Lung (tissue), 12 donors: Measurements from ENCODE around the gene PVALEF. TPM values are rescaled to one million over a fixed set of nuclear protein-coding genes. Genes with fewer than 3 reads are reported as not detected.
A peak's percentile ranks its signal among the peaks of the same experiment; 100 is the strongest.

ENCODE experiments used
- ATAC-seq: fragments of 200-7000 bp; cut with Tn5 transposase; one replicate; pipeline ENCODE4 v1.9.1; 2020; ENCODE audit warnings: moderate number of reproducible peaks; ENCODE audit not compliant: insufficient read depth, low FRiP score
- DNase-seq, 3 donors: peaks; one replicate each; pipeline ENCODE4 v3.0.0-alpha.2; 2013 to 2017
- H3K27ac ChIP-seq, 2 donors: one replicate each; pipeline ENCODE4 v1.5.1; 2013; ENCODE audit warnings: mild to moderate bottlenecking in 2 of 2, moderate library complexity in 2 of 2, control low read depth in 1 of 2, inconsistent platforms in 1 of 2, low read depth in 1 of 2, low read length in 1 of 2
- H3K27me3 ChIP-seq, 3 donors: one replicate each; pipeline ENCODE4 v1.5.1; 2013; ENCODE audit warnings: low read length in 2 of 3; ENCODE audit not compliant: control insufficient read depth in 3 of 3, insufficient read depth in 3 of 3
- H3K36me3 ChIP-seq, 4 donors: one replicate each; pipeline ENCODE4 v1.5.1; 2013; ENCODE audit warnings: low read length in 4 of 4, mild to moderate bottlenecking in 1 of 4, moderate library complexity in 1 of 4; ENCODE audit not compliant: control insufficient read depth in 4 of 4, insufficient read depth in 4 of 4
- H3K4me1 ChIP-seq, 5 donors: one replicate each; pipeline ENCODE4 v1.5.1; 2013; ENCODE audit warnings: low read length in 5 of 5, mild to moderate bottlenecking in 2 of 5, moderate library complexity in 1 of 5; ENCODE audit not compliant: control insufficient read depth in 5 of 5, insufficient read depth in 5 of 5
- H3K4me3 ChIP-seq: one replicate; pipeline ENCODE4 v1.5.1; 2013; ENCODE audit warnings: mild to moderate bottlenecking, control low read depth, moderate library complexity
- H3K9ac ChIP-seq, 2 donors: one replicate each; pipeline ENCODE4 v1.5.1; 2013; ENCODE audit warnings: low read length in 2 of 2, control low read depth in 1 of 2; ENCODE audit not compliant: insufficient read depth in 1 of 2
- H3K9me3 ChIP-seq, 4 donors: one replicate each; pipeline ENCODE4 v1.5.1; 2013; ENCODE audit warnings: low read length in 3 of 4, mild to moderate bottlenecking in 1 of 4, moderate library complexity in 1 of 4; ENCODE audit not compliant: control insufficient read depth in 4 of 4, insufficient read depth in 3 of 4
- CTCF ChIP-seq: IDR thresholded peaks from 2 replicates; pipeline ENCODE4 v1.5.1; 2012; ENCODE audit warnings: mild to moderate bottlenecking; ENCODE audit errors: control extremely low read depth, extremely low read depth
- WGBS, 2 donors: extraction: QIAGEN DNeasy Blood & Tissue Kit; methylation state at CpG; one replicate each; pipeline ENCODE4 v1.1.7; 2013; 5-methylcytosine and 5-hydroxymethylcytosine counted together
- polyA plus RNA-seq, 2 donors: library from polyadenylated mRNA; stranded (reverse); fragments of 200-250 nt; gene quantifications; one replicate each; pipeline ENCODE4 v1.2.1, GENCODE V29; 2013
- total RNA-seq, 2 donors: library from RNA; depleted of rRNA in 1 of 2; stranded (reverse); fragments of >200 nt in 1 of 2; gene quantifications; one replicate each; pipeline ENCODE4 v1.2.1, GENCODE V29; 2014 to 2021
- donor health status: control.
- donor health status: control.
- donor health status: Bipolar disorder and iron deficiency.
- donor health status: healthy.
- donor health status: DM: yes; HTN: yes; CAD: no.

Gene PVALEF
- total and polyA plus RNA-seq, 4 donors, result not detected

DNA sequence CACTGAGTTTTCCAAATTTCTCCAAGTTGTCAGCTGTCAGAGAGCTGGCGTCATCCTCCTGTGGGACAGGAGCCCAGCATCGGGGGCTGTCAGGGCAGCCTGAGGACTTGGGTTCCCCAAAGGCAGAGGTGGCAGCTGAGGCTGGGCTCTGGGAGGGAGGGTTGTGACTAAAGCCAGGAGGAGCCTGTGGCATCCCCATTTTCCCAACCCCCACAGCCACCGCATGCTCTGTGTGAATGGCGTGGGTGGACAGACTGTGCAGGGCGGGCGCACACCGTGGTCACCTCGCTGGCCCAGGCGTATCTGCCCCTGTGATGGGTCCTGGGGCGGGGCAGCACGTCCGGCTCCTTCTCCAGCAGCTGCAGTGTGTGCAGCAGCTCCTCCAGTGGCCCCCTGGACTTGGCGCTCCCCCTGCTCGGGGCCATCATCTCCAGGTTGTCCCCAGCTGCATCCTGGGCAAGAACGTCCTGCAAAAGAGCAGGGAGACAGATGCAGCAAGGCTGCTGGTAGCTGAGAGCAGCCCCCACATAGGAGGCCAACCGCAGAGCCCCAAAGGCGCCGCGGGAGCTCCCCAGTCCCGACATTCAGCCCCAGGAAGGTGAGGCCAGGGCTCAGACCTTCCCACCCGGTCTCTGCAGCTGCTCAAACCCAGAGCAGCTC is 32.7 kb downstream of the PVALEF start:
- Histone ChIP-seq H3K9me3 (no peaks in the 10 kb centered on the region), H3K27me3 (no peaks in the 10 kb centered on the region), H3K36me3 (peaks cover 0 to 15% (median 2%) of the 10 kb centered on the region in 4 donors), H3K4me1 (peaks cover 0 to 19% (median 0%) of the 10 kb centered on the region in 5 donors), H3K27ac (no peak overlapping the region), H3K4me3 (no peak overlapping the region), H3K9ac (no peak overlapping the region)
- WGBS, 2 donors, result 86 to 88% methylated on average over 18 to 21 of the region's 21 CpGs
- TF ChIP-seq CTCF, result no peak
- DNase-seq, result no peak
- ATAC-seq, result no peak

- Histone ChIP-seq H3K9ac (no peak overlapping the region), H3K9me3 (no peaks in the 10 kb centered on the region), H3K36me3 (peaks cover 0 to 19% (median 2%) of the 10 kb centered on the region in 4 donors), H3K4me3 (no peak overlapping the region), H3K4me1 (peaks cover 0 to 13% (median 0%) of the 10 kb centered on the region in 5 donors), H3K27ac (peak overlapping the region in 1 of 2 donors; percentile 8), H3K27me3 (no peaks in the 10 kb centered on the region)
- no peak for TF ChIP-seq CTCF
- no peak for ATAC-seq
- no peak for DNase-seq
- WGBS, 2 donors, result 83 to 86% methylated on average over 22 of the region's 22 CpGs
Observed at GRCh38 chr17:81198826-81199481, 33.6 kb downstream of the PVALEF start.

DNA sequence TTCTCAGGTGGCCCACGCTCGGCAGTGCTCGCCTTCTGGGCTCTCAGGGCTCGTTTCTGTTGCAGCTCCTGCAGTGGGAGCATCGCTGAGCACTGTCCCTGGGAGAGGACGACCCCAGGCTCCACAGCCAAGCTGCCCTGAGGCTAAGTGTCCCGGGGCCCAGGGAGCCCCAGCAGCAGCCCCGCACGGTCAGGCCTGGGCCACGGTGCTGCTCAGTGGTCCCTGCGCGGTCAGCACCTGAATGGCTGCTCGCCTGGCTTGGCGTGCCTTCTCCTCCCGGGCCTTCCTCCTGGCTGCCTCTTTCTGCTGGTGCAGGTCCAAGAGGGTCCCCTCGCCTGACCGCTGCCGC is 34.1 kb downstream of the PVALEF start:
- no peak for TF ChIP-seq CTCF
- 93% methylated on average over 18 of the region's 18 CpGs for WGBS, 2 donors
- DNase-seq (no peak), ATAC-seq (no peak)
- H3K9ac ChIP-seq, result no peak overlapping the region
- H3K27ac ChIP-seq, result peak overlapping the region in 1 of 2 donors; percentile 8
- peaks cover 0 to 9% (median 0%) of the 10 kb centered on the region in 5 donors for H3K4me1 ChIP-seq
- H3K27me3 ChIP-seq, result no peaks in the 10 kb centered on the region
- H3K36me3 ChIP-seq, result peaks cover 0 to 20% (median 2%) of the 10 kb centered on the region in 4 donors
- no peaks in the 10 kb centered on the region for H3K9me3 ChIP-seq
- H3K4me3 ChIP-seq, result no peak overlapping the region
